ENCODE data around the gene ANKRD13C.
"Not testable (repeated sequence)": the region's sequence is repeated elsewhere in the genome, so short reads cannot be mapped to it uniquely, and the experiment has no call there.

Gene ANKRD13C, protein sequence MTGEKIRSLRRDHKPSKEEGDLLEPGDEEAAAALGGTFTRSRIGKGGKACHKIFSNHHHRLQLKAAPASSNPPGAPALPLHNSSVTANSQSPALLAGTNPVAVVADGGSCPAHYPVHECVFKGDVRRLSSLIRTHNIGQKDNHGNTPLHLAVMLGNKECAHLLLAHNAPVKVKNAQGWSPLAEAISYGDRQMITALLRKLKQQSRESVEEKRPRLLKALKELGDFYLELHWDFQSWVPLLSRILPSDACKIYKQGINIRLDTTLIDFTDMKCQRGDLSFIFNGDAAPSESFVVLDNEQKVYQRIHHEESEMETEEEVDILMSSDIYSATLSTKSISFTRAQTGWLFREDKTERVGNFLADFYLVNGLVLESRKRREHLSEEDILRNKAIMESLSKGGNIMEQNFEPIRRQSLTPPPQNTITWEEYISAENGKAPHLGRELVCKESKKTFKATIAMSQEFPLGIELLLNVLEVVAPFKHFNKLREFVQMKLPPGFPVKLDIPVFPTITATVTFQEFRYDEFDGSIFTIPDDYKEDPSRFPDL

DNA sequence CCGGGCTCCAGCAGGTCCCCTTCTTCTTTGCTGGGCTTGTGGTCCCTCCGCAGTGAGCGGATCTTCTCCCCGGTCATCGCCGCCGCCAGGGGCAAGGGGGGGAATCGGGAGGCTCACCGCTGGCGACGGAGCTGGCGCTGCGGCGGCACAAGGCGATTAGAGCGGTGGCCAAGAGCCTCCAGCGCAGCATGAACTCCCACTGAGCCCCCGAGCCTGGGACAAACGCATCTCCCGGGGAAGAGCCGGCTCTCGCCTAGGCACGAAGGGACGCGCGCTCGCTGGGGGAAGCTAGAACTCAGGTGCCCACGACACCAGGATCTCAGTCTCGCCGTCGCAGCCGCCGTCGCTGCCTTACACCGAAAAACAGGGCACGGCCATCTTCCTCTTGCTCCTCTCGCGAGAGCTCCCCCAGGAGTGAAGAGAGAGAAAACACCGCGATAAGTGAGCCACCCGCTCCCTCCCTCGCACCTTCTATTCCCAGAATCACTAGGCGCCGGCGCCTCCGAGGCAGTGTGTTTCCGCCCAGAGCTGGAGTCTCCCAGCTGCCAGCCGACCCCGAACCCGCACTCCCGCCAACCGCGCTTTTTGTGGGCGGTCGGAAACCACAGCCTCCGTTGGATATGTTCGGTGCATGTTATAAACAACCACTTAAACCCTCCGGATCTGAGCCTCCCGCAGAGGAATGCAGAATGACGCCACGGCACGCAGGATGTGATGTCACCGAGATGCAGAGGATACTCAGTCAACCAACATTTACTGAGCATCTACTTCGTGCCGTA lies at the start of gene ANKRD13C:
TSS of gene ANKRD13C (minus strand) at position 391 of the 779 bp plus-strand sequence. CDS start at position 77, 314 bp downstream.
- peak; percentile 40 to 98 (median 87) for DNase-seq

DNA sequence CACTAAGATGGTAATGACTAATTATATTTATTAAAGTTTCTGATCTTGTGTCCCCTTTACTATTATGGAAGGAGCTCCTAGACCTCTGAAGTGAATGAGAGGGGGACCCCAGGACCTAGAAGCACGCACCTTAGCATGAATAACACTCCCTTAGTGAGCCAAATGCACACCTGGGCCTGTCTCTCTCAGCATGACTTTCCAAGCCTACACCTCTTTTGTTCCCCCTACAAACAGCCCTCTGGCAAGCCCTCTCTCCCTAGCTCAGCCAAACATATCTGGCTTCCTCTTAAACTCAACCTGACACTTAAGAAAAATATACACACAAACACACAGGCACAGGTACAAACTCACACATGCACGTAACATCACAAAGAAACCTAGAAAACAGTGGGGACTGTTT lies 49.2 kb upstream of the ANKRD13C start:
- DNase-seq, result no peak

DNA sequence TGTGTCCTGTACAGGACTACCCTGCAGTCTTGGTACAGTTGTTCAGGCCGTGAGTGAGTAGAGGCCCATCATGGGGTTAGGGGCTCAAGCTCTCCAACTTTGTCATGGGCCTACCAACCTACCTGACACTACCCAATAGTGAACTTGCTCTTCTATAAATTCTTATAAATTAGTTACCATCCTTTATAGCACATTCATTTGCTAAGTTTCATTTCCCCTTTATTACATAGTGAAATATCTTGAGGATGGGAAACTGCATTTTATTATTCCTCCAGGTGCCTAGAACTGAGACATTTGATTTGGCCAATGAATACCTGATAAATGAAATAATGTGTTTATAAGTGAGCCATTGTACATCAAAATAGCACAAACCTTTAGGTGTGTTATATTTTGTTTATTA lies 47.5 kb upstream of the ANKRD13C start:
- DNase-seq, result no peak

DNA sequence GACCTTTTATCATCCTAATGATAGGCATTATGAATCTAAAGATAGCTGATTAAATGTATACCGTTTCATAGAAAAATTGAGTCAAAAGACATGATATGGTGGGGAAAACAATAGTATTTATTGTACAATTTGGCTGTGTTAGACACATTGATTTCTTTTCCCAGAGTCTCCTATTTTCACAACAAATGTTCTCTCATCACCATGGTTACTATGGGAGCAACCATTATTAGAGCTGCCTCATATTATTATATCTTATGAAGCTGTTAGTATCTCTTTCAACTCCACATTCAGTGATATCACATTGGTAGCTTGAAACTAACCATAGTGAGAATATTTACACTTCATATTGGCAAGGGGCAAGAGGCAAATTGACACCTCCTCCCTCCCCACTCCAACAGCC lies 45.8 kb upstream of the ANKRD13C start:
- DNase-seq, result no peak

DNA sequence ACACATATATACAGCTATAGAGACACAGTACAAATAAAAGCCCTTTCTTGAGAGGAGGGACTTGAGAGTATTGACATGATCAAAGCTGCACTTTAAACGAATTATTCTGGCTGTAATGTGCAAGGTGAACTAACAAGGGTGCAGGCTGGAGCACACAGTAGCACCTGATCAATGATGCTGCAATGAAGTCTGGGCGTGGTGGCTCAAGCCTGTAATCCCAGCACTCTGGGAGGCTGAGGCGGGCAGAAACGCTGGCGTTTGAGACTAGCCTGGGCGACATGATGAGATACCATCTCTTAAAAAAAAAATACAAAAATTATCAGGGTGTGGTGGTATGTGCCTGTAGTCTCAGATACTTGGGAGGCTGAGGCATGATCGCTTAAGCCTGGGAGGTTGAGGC lies 42.5 kb upstream of the ANKRD13C start:
- DNase-seq, result no peak

DNA sequence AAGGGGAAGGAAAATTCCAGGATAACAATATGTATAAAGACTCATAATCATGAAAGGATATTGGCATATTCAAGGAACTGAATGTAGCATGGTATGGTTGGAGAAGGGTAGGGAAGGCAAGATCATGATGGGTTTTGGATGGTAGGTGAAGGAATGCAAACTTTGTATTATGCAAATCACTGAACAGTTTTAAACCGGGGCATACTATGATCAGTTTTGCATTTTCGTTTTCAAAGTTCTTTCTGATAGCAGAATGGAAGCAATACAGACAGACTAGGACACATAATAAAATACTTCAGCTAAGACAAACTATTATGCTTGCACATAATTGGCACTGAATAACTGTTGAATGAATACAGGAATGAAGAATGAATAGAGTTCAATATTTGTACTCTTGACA lies 42.1 kb upstream of the ANKRD13C start:
- no peak for DNase-seq

DNA sequence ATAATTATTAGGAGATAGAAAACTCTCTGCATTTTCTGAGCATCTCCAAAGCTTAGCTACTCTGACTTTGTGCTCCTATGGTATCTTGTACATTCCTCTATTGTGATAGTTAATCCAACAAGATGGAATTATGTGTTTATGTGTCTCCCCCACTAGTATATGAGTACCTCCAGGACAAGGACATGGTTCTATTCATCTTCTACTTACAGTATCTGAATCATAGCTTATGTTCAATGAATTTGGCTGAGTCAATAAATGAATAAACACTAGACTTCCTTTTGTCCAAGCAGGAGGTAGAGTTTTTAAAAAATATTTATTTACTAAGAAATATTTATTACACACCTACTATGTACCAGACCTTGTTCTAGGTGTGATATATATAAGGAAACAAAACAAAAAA lies 38.1 kb upstream of the ANKRD13C start:
- DNase-seq, result no peak

DNA sequence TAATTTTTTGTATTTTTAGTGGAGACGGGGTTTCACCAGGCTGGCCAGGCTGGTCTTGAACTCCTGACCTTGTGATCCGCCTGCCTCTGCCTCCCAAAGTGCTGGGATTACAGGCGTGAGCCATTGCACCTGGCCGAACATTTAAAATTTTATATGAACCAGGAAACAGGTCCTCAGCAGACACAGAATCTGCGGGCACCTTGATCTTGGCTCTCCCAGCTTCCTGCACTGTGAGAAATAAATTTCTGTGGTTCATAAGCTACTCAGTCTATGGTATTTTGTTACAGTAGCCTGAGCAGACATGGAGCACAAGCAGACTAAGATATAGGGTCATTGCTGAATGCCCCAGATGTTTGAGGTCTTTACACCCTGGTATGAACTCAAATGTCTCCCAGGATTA lies 33.0 kb upstream of the ANKRD13C start:
- no peak for DNase-seq

DNA sequence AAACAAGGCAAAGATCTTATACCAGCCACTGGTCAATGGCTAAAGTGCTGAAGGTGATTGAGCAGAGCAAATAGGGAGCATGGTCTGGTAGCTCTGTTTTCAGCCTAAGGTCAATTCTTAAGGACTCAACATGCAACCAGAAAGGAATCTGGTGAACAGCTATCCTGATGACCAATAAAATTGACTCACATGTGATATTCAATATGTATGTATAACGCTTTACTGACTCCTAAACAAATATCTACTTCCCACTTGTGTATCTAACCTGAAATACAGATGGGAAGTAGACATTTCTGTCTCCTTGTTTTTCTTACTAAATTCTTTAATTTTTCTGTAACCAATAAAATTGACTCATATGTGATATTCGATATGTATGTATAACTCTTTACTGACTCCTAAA lies 31.6 kb upstream of the ANKRD13C start:
- DNase-seq, result no peak

DNA sequence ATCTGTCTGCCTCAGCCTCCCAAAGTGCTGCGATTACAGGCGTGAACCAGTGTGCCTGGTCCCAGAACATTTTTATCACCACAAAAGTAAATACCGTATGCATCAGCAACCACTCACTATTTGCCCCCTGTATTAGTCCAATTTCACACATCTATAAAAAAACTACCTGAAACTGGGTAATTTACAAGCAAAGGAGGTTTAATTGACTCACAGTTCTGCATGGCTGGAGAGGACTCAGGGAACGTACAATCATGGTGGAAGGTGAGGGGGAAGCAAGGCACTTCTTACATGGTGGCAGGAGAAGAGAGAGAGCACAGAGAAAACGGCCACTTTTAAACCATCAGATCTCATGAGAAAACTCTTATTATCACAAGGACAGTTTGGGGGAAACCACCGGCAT lies 31.0 kb upstream of the ANKRD13C start:
- DNase-seq, result no peak

DNA sequence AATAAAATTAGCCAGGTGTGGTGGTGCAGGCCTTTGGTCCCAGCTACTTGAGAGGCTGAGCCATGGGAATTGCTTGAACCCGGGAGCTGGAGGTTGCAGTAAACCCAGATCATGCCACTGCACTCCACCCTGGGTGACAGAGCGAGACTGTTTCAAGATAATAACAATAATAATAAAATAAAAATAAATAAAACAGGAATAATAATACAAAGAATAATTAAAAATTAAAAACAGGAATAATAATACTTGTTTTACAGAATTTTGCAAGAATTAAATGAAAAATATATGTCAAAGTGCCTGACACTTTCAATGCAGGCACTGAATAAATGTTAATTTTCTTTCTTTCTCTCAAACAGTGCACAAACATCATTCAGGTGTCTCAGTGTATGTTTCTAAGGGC lies 30.0 kb upstream of the ANKRD13C start:
- no peak for DNase-seq

DNA sequence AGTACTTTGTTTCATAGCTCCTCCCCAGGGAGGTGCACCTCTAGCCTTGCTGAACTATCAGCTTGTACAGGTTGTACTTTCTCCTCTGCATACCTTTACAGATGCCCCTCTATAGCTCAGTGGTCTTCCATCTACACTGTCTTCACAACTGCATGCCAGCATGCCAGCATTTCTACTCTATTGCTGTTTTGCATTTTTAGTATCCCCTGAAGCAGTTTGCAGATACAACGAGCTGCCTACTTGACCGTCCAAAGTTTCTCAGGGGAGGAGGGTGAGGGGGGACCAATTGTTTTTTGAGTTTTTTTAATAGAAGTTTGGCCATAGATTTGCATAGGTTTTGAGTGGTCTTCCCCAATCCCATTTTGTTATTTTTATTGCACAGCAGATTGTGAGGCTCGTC lies 29.0 kb upstream of the ANKRD13C start:
- DNase-seq, result no peak

DNA sequence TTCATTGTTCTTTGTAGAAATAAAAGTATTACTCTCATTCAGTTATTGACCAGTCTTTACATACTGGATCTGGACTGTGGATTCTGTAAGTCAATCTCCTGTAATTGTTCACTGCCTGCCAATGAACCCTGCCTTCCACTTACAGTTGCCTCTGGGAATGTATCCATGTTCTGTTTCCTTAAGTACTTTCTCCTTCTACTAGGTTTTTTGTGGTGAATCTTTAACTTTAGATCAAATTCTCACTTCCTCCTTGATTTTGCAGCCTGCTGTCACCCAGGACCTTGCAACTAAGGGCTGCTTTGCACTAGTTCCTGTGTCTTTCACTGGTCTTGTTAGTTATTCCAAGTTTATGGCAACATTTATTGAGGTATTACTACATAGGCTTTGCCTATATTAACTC lies 28.2 kb upstream of the ANKRD13C start:
- DNase-seq, result no peak

DNA sequence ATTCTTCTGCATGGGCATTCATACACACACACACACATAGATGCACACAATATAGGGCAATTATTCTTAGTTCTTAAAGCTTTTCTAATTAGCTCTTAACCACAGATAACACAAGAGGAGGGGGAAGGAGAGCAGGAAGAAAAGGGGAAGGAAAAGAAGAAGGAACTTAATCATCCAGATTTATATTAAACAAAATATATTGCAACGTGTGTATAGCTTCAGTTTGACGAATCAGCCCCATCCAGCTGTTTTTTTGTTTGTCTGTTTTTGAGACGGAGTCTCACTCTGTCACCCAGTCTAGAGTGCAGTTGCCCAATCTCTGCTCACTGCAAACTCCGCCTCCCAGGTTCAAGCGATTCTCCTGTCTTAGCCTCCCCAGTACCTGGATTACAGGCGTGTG lies 21.7 kb upstream of the ANKRD13C start:
- no peak for DNase-seq

DNA sequence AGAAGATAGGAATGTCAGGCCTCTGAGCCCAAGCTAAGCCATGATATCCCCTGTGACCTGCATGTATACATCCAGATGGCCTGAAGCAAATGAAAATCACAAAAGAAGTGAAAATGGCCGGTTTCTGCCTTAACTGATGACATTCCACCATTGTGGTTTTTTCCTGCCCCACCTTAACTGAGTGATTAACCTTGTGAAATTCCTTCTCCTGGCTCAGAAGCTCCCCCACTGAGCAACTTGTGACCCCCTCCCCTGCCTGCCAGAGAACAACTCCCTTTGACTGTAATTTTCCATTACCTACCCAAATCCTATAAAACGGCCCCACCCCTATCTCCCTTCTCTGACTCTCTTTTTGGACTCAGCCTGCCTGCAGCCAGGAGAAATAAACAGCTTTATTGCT lies 19.1 kb upstream of the ANKRD13C start:
- not testable (repeated sequence) for DNase-seq

DNA sequence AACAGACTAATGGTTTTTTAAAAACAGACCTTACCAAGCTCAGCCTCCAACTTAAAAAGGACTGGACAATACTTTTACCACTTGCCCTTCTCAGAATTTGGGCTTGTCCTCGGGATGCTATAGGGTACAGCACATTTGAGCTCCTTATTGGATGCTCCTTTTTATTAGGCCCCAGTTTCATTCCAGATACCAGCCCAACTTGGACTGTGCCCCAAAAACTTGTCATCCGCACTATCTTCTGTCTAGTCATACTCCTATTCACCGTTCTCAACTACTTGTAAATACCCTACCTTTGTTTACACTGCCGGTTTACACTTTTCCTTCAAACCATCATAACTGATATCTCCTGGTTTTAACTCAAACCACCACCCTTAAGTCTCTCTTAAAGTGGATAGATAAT lies 17.9 kb upstream of the ANKRD13C start:
- DNase-seq, result no peak

DNA sequence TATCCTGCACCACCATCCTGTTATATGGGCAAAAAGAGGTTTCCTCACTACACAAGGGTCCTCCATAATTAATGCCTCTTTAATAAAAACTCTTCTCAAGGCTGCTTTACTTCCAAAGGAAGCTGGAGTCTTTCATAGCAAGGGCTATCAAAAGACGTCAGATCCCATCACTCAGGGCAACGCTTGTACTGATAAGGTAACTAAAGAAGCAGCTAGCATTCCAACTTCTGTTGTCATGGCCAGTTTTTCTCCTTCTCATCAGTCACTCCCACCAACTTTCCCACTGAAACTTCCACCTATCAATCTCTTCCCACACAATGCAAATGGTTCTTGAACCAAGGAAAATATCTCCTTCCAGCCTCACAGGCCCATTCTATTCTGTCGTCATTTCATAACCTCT lies 17.1 kb upstream of the ANKRD13C start:
- DNase-seq, result not testable (repeated sequence)

DNA sequence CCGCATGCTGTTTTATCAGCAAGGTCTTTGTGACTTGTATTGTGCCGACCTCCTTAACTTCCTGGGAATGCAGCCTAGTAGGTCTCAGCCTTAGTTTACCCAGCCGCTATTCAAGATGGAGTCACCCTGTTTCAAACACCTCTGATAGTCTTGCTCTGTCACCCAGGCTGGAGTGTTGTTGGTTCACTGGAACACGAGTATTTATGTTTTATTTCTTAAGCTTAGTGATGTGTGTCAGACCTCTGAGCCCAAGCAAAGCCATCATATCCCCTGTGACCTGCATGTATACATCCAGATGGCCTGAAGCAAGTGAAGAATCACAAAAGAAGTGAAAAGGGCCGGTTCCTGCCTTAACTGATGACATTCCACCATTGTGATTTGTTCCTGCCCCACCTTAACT lies 12.9 kb upstream of the ANKRD13C start:
- DNase-seq, result not testable (repeated sequence)

DNA sequence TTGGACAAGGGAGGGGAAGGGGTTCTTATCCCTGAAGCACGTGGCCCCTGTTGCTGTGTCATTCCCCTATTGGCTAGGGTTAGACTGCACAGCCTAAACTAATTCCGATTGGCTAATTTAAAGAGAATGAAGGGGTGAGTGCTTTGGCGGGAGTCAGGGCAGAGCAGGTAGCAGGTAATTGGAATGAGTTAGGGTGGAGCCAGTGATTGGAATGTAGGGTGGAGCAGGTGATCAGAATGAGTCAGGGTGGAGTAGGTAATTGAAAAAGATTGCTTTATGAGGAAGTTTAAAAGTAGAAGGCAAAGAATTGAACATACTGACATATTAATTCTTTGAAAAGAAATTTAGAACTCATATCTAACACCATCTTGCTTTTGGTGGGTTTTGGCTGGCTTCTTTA lies 12.5 kb upstream of the ANKRD13C start:
- not testable (repeated sequence) for DNase-seq

DNA sequence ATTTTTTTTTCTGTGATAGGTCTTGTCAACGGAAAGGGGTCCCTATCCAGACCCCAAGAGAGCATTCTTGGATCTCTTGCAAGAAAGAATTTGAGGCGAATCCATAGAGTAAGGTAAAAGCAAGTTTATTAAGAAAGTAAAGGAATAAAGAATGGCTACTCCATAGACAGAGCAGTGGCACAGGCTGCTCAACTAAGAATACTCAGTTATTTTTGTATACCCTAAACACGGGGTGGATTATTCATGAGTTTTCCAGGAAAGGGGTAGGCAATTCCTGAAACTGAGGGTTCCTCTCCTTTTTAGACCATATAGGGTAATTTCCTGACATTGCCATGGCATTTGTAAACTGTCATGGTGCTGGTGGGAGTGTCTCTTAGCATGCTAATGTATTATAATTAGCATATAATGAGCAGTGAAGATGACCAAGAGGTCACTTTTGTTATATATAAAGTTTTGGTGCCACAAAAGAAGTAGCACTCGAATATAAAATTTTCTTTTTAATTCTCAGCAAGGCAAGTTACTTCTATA lies 12.0 kb upstream of the ANKRD13C start:
- DNase-seq, result not testable (repeated sequence)

DNA sequence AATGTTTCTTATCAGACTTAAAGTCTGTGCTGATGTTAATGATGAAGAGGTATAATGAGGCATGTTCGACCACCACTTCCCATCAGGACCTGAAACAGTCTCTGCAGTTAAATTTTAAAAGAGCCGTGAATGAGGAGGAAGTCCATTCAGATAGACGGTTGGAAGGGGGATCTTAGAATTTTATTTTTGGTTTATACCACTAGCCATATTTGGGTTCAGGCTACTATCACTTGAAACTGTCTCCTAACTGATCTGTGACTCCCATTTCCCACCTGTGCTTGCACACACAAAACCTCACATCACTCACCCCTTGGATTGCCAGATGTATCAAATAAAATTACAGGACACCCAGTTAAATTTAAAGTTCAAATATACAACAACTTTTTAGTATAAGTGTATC lies 9.9 kb upstream of the ANKRD13C start:
- DNase-seq, result no peak

DNA sequence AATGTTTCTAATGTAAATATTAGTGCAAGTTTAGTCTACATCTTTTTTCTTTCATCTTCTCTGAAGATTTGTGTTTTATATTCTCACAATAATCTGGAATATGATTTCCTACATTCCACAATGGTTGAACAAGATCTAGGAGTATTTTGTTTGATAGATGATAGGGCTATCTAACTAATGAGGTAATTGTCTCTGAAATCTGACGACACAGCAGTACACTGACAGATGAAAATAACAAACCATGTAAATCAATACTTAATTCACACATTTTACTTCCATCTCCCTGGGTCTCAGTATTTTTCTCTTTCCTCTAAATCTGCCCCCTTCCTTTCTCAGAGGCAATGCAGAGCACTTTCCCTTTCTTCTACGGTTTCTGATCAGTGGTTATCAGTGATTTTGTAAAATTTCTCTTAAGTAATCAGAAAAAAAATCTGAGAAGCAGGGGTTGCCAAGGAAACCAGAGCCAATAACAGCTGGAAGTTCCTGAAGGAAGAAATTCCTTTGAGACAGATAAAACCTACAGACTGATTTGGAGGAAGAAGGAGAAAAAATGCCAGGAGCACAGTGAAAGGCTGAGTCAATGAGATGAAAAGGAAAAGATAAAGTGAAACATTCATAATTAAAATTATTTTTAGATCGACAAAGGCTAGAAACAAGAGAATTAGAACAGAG lies 7.3 kb upstream of the ANKRD13C start:
- peak in 1 of 51 donors; percentile 19 for DNase-seq
